Activated T-cell treated with anti-CD3 and anti-CD28 coated beads, Interleukin-2, amount 50 U/mL, for 24 hours (primary cell): Measurements from ENCODE around the gene DPH1.
"Not testable (repeated sequence)": the region's sequence is repeated elsewhere in the genome, so short reads cannot be mapped to it uniquely, and the experiment has no call there.

Source experiments
- DNase-seq: peaks from one replicate; pipeline ENCODE4 v3.0.0-alpha.2; 2020
- H3K27ac Mint-ChIP-seq: 2 replicates; pipeline ENCODE4 v1.8.0; 2020; ENCODE audit warnings: mild to moderate bottlenecking, mixed read lengths
- H3K27me3 Mint-ChIP-seq: 2 replicates; pipeline ENCODE4 v1.8.0; 2020; ENCODE audit warnings: mixed read lengths
- H3K36me3 Mint-ChIP-seq: 2 replicates; pipeline ENCODE4 v1.8.0; 2020; ENCODE audit warnings: low read depth, mixed read lengths
- H3K4me1 Mint-ChIP-seq: 2 replicates; pipeline ENCODE4 v1.8.0; 2020; ENCODE audit warnings: low read depth, mixed read lengths
- H3K4me3 Mint-ChIP-seq: 2 replicates; pipeline ENCODE4 v1.8.0; 2020; ENCODE audit warnings: mild to moderate bottlenecking, moderate library complexity, mixed read lengths
- H3K9me3 Mint-ChIP-seq: 2 replicates; pipeline ENCODE4 v1.8.0; 2020; ENCODE audit warnings: mixed read lengths

Gene DPH1

GRCh38 chr17:1997927-1998742, 31.8 kb upstream of the DPH1 start:
- Mint-ChIP-seq H3K4me3 (no peak overlapping the region), H3K27me3 (peaks cover 36% of the 10 kb centered on the region), H3K27ac (no peak overlapping the region), H3K4me1 (no peaks in the 10 kb centered on the region), H3K36me3 (no peaks in the 10 kb centered on the region), H3K9me3 (no peaks in the 10 kb centered on the region)
- peak; percentile 35 for DNase-seq

GRCh38 chr17:1999557-2000251, 30.2 kb upstream of the DPH1 start:
- Mint-ChIP-seq H3K36me3 (no peaks in the 10 kb centered on the region), H3K4me1 (no peaks in the 10 kb centered on the region), H3K4me3 (no peak overlapping the region), H3K9me3 (no peaks in the 10 kb centered on the region), H3K27ac (no peak overlapping the region), H3K27me3 (peaks cover 36% of the 10 kb centered on the region)
- DNase-seq: no peak

GRCh38 chr17:2002767-2003329, 27.1 kb upstream of the DPH1 start:
- DNase-seq: no peak
- Mint-ChIP-seq H3K36me3 (no peaks in the 10 kb centered on the region), H3K27ac (no peak overlapping the region), H3K27me3 (peaks cover 20% of the 10 kb centered on the region), H3K4me1 (no peaks in the 10 kb centered on the region), H3K9me3 (no peaks in the 10 kb centered on the region), H3K4me3 (no peak overlapping the region)

DNA sequence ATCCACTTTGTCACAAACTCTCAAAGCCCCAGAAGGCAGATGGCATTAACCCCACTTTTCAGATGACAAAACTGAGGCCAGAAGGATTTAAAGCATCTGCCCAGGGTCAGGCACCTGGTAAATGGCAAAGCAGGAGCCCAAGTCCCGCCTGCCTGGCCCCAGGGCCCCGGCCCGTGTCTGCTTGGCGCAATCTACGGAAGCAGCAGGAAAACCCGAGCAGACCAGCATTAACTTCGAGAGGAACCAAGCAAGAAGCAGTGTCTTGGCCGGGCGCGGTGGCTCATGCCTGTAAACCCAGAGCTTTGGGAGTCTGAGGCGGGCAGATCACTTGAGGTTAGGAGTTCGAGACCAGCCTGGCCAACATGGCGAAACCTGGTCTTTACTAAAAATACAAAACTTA, 26.4 kb upstream of the DPH1 start:
- H3K4me3 Mint-ChIP-seq: no peak overlapping the region
- no peaks in the 10 kb centered on the region for H3K9me3 Mint-ChIP-seq
- peaks cover 20% of the 10 kb centered on the region for H3K27me3 Mint-ChIP-seq
- no peak overlapping the region for H3K27ac Mint-ChIP-seq
- H3K4me1 Mint-ChIP-seq: no peaks in the 10 kb centered on the region
- DNase-seq: no peak
- H3K36me3 Mint-ChIP-seq: no peaks in the 10 kb centered on the region

GRCh38 chr17:2004435-2004952, 25.5 kb upstream of the DPH1 start:
- Mint-ChIP-seq H3K9me3 (no peaks in the 10 kb centered on the region), H3K27ac (no peak overlapping the region), H3K4me1 (no peaks in the 10 kb centered on the region), H3K4me3 (no peak overlapping the region), H3K27me3 (peaks cover 11% of the 10 kb centered on the region), H3K36me3 (no peaks in the 10 kb centered on the region)
- DNase-seq: no peak

DNA sequence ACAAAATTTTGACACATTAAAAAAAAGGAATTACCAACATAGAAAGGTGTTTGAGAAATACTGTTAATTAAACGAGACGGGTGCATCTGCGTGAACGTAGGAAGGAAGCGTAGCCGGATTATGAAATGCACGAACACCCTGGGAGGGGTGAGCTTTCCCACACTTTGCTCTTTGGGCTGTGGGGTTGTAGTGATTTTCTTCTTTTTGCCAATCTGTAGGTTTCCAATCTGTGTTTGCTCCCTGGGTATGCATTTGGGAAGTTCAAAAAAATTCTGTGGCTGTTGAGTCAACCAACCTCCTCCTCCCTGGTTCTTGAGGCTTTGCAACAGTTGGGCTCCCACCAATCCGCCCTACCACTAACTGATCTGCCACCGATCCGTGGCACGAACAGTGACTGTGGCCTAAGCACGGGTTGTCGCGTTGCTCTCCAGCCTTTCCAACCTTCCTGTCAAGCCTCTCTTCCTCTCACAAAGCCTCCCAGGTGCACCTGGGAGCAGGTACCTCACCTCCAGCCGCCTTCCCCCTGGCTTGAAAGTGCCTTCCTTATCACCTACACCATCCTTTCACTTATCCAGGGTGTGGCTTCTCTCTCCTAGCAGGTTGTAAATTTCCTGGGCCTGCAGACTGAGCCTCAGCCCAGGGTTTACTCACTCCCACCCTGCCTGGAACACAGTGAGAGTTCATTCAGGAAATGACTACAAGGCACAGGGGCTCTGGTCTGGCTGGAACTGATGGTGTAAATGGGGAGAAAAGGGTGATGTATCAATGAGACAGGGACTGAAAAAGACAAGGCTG, 21.4 kb upstream of the DPH1 start:
- Mint-ChIP-seq H3K4me3 (no peak overlapping the region), H3K9me3 (no peaks in the 10 kb centered on the region), H3K36me3 (no peaks in the 10 kb centered on the region), H3K27ac (no peak overlapping the region), H3K27me3 (peaks cover 7% of the 10 kb centered on the region), H3K4me1 (no peaks in the 10 kb centered on the region)
- no peak for DNase-seq

DNA sequence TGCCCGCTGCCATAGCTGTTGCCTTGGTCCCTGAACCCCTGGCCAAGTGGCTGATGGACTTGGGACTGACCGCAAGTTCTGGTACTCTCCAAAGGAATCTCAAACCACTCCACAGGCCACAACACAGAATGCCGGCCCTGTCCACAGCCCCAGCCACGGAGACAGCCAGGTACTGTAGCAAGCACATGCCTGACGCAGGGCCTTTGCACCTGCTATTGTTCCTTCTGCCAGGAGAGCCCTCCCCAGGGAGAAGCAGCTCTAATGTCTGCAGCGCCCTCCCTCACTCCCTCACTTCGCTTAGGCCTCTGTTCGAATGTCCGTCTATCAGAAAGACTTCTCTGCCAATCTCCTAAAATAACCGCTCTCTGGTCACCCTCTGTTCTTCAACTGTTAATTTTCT, 20.2 kb upstream of the DPH1 start:
- no peaks in the 10 kb centered on the region for H3K36me3 Mint-ChIP-seq
- no peak overlapping the region for H3K4me3 Mint-ChIP-seq
- no peak overlapping the region for H3K27ac Mint-ChIP-seq
- no peaks in the 10 kb centered on the region for H3K9me3 Mint-ChIP-seq
- H3K4me1 Mint-ChIP-seq: no peaks in the 10 kb centered on the region
- H3K27me3 Mint-ChIP-seq: peaks cover 7% of the 10 kb centered on the region
- DNase-seq: no peak

DNA sequence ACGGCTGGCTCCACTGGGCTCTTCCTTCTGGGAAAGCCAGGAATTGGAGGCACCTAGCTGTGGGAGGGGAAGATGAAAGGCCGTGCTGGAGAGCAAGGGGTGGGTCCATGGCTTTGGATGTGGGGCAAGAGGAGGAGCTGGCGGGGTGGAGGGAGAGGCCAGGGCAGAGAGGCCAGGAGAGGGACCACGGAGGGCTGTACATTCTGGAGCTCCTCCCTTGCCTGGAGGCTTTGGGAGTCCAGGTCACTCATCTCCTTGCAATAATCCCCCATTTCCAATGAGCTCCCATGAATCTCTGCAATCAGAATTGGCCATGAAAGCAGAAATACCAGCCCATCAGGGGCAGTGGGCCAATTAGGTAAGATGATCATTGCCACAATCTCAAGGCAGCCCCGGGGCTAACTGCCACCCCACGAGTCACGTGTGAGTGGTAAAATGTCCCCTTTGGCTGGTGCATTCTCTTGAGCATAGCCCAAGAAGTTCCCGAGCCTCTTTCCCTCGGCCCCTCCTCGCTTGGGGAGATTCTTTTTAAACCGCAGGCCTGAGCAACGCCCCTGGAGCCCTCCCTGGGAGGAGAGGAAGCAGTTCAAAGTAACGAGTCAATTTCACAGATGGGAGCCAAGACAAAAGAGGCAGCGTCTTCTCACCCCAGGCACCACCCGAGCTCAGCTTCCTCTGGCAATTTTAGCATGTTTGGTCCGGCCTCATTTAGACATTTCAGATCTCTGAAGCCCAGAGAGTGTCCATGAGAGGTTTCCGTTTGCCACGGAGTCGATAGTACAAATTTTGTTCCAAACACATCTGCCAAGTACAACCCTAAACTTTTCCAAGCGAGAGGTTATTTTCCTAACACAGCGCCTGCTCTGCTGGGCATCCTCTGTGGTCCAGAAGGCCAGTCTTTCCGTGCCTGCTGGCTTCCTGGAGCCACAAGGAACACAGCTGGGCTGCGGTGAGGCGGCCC, 18.3 kb upstream of the DPH1 start:
- DNase-seq: no peak
- H3K27me3 Mint-ChIP-seq: peaks cover 7% of the 10 kb centered on the region
- H3K36me3 Mint-ChIP-seq: no peaks in the 10 kb centered on the region
- no peaks in the 10 kb centered on the region for H3K4me1 Mint-ChIP-seq
- no peak overlapping the region for H3K27ac Mint-ChIP-seq
- no peak overlapping the region for H3K4me3 Mint-ChIP-seq
- no peaks in the 10 kb centered on the region for H3K9me3 Mint-ChIP-seq

DNA sequence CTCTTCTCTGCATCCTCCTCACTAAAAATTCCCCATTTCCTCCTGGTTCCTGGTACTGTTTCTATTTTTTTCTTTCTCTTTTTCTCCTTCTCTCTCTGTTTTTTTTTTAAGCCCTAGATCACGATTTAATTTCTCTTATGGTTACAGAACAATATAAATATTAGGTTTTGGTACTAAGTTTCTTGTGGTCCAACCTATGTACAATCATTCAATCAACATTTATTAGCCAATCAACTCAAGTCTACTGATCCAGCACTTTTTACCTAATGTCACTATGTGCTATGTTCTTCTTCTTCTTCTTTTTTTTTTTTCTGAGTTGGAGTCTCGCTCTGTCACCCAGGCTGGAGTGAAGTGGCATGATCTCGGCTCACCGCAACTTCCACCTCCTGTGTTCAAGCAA, 17.5 kb upstream of the DPH1 start:
- no peaks in the 10 kb centered on the region for H3K9me3 Mint-ChIP-seq
- DNase-seq: no peak
- no peak overlapping the region for H3K4me3 Mint-ChIP-seq
- H3K27ac Mint-ChIP-seq: no peak overlapping the region
- peaks cover 7% of the 10 kb centered on the region for H3K27me3 Mint-ChIP-seq
- H3K36me3 Mint-ChIP-seq: no peaks in the 10 kb centered on the region
- H3K4me1 Mint-ChIP-seq: no peaks in the 10 kb centered on the region

DNA sequence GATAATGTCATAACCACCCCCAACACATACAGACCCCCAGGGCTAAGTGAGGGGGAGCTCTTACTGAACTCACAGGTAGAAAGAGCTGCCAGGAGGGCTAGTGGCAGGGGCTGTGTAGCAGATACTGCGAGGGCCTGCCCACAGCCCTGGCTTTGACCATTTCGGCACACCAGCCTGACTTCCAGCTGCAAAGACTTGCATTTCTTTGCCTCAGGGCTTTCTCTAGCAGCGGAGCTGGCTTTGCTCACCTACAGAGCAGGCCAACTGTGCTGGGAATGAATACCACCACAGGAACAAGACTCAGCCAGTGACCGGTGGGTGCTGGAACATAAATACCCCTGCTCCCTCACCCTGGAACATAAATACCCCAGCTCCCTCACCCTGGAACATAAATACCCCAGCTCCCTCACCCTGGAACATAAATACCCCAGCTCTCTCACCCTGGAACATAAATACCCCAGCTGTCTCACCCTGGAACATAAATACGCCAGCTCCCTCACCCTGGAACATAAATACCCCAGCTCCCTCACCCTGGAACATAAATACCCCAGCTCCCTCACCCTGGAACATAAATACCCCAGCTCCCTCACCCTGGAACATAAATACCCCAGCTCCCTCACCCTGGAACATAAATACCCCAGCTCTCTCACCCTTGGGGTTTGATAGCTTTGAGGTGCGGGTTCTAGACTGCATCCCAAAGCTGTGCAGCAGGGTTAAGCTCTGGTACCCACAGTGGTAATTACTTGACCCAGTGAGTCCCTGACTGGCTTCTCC, 16.5 kb upstream of the DPH1 start:
- not testable (repeated sequence) for H3K27ac Mint-ChIP-seq, H3K27me3 Mint-ChIP-seq, H3K36me3 Mint-ChIP-seq, H3K9me3 Mint-ChIP-seq, H3K4me1 Mint-ChIP-seq, H3K4me3 Mint-ChIP-seq, DNase-seq

DNA sequence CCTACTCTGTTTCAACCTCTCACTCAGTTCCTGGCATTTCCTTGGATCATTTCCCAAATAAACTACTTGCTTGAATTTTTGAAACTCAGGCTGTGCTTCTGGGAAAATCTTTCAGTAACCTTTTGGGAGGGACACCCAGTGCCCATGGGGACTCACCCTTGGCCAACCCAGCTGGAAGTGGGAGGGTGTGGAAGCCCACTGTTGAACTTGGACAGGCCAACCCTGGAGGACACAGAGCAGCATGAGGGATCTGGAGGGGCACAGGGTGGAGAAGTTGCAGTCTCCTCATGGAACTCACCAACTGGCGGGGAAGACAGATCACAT, 16.0 kb upstream of the DPH1 start:
- Mint-ChIP-seq H3K27me3 (peaks cover 11% of the 10 kb centered on the region), H3K9me3 (no peaks in the 10 kb centered on the region), H3K36me3 (no peaks in the 10 kb centered on the region), H3K4me3 (no peak overlapping the region), H3K27ac (no peak overlapping the region), H3K4me1 (no peaks in the 10 kb centered on the region)
- DNase-seq: no peak

DNA sequence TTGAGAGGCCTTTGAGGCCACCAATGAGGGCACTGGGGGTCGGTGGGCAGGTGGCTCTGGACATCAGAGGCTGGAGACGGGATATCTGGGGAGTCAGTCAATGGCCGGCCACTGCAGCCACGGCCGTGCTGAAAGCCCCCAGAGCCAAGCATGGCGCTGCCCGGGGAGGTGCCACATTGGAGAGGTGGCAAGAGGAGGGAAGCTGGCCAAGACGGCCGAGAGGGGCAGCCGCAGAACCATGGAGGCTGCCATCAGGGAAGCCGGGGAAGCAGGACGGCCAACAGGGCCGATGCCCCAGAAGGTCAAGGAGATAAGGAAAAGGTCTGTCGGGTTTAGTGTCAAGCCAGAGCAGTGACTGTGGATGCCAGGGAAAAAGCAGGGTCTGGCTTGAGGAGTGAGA, 14.6 kb upstream of the DPH1 start:
- no peak overlapping the region for H3K27ac Mint-ChIP-seq
- no peaks in the 10 kb centered on the region for H3K9me3 Mint-ChIP-seq
- H3K4me1 Mint-ChIP-seq: no peaks in the 10 kb centered on the region
- no peaks in the 10 kb centered on the region for H3K36me3 Mint-ChIP-seq
- H3K27me3 Mint-ChIP-seq: peaks cover 16% of the 10 kb centered on the region
- no peak overlapping the region for H3K4me3 Mint-ChIP-seq
- no peak for DNase-seq

DNA sequence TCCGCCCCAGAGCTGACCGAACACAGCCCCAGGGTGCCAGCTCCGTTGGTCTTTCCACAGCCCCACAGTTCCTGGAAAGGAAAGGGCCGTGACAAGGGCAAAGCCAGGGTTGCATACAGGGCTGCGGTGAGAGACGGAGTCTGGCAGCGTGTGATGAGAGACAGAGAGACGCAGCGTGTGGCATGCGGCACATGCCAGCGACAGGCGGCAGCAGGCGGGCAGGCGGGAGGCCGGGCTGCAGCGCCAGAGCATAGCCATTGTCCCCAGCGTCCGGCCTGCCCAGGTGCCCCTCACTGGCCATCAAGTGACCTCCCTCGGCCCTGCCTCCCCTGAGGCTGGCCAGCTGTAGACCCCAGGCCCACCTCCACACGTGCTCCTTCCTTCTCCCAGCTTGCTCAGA, 13.5 kb upstream of the DPH1 start:
- peaks cover 18% of the 10 kb centered on the region for H3K27me3 Mint-ChIP-seq
- no peaks in the 10 kb centered on the region for H3K36me3 Mint-ChIP-seq

More for the DNA sequence above, 13.5 kb upstream of the DPH1 start:
- Mint-ChIP-seq H3K9me3 (no peaks in the 10 kb centered on the region), H3K4me3 (no peak overlapping the region), H3K27ac (no peak overlapping the region), H3K4me1 (no peaks in the 10 kb centered on the region)
- DNase-seq: no peak
